GM18502 (cell line): Measurements from ENCODE around the gene NUP205.
"Not testable (repeated sequence)": the region's sequence is repeated elsewhere in the genome, so short reads cannot be mapped to it uniquely, and the experiment has no call there.

ENCODE experiments used
- ATAC-seq: cut with Tn5 transposase; IDR thresholded peaks from one replicate; pipeline ENCODE4 v1.9.1; 2021; ENCODE audit warnings: mild to moderate bottlenecking; ENCODE audit not compliant: unreplicated experiment, poor library complexity

Gene NUP205

DNA sequence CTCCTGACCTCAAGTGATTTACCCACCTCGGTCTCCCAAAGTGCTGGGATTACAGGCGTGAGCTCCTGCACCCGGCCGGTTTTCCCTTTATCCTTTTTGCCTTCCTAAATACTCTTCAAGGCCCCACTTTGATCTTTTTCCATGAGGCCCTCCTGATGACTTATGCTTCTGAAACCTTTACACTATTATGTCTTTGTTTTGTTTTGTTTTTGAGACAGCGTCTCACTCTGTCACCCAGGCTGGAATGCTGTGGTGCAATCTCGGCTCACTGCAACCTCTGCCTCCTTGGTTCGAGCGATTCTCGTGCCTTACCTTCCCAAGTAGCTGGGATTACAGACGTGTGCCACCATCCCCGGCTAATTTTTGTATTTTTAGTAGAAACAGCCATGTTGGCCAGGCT is 108.4 kb downstream of the NUP205 start:
- no peak for ATAC-seq

DNA sequence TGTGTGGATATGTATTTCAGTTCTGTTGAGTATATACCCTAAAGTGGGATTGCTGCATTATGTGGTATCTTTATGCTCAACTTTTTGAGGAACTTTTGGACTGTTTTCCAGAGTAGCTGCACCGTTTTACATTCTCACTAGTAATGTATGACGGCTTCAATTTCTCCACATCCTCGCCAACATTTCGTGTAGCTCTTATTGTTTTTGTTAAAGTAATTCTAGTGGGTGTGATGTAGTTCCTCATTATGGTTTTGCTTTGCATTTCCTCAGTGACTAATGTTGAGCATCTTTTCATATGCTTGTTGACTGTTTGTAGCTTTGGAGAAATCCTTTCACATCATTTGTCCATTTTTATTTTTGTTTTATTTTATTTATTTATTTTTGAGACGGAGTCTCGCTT is 109.1 kb downstream of the NUP205 start:
- ATAC-seq: no peak

DNA sequence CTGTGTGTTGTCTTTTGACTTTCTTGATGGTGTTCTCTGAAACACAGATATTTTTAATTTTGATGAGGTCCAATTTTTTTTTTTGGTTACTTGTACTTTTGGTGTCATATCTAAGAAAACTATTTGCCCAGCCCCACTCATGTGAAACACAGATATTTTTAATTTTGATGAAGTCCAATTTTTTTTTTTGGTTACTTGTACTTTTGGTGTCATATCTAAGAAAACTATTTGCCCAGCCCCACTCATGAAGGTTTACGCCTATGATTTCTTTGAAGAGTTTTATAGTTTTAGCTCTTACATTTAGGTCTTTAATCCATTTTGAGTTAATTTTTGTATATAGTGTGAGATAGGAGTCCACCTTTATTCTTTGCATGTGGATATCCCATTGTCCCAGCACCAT is 109.9 kb downstream of the NUP205 start:
- not testable (repeated sequence) for ATAC-seq

DNA sequence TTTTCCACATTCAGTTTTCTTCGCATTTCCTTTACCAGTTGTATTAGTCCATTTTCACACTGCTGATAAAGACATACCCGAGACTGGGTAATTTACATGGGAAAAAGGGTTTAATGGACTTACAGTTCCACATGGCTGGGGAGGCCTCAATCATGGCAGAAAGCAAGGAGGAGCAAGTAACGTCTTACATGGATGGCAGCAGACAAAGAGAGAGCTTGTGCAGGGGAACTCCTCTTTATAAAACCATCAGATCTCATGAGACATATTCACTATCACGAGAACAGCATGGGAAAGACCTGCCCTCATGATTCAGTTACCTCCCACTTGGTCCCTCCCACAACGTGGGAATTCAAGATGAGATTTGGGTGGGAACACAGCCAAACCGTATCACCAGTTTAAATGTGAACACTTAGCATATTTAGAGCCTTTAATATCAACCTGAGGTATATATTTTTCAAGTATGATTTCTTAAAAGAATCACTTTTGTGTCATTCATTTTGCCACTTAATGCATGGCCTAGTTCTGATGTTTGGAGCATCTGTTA is 111.2 kb downstream of the NUP205 start:
- ATAC-seq: not testable (repeated sequence)

DNA sequence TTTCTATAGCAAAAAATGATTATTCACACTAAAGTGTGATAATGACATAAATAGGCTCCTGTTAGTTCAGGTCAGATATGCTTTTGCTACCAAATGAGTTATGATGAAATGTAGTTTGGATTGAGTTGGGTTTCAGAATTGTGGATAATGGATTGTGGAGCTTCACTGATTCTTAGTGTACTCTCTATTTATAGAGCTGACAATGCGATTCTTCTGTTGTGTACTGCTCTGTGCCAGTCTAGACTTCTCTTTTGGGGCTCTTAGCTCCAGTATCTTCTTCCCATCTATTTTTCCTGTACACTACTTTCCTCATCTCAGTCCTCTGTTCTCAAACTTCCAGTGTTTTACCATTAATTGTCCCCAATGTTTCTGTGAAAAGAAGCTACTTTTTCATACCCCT is 112.1 kb downstream of the NUP205 start:
- ATAC-seq: no peak

DNA sequence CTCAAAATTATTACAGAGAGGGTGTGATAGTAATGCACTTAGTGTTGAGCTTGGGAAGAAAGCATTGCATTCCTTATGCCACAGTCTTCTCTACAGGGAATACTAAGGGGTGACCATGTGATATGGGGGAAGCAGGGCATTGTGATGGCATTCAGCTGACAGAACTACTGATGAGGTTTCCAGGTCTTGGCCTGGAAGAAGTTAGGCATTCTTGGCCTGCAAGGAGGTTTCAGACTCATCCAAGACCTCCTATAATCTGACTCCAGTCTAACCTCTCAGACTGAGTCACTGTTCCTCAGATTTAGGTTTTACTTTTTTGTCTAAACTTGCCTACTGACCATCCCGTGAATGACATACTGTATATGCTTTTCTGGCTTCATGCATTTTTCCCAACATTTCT is 112.5 kb downstream of the NUP205 start:
- ATAC-seq: no peak

DNA sequence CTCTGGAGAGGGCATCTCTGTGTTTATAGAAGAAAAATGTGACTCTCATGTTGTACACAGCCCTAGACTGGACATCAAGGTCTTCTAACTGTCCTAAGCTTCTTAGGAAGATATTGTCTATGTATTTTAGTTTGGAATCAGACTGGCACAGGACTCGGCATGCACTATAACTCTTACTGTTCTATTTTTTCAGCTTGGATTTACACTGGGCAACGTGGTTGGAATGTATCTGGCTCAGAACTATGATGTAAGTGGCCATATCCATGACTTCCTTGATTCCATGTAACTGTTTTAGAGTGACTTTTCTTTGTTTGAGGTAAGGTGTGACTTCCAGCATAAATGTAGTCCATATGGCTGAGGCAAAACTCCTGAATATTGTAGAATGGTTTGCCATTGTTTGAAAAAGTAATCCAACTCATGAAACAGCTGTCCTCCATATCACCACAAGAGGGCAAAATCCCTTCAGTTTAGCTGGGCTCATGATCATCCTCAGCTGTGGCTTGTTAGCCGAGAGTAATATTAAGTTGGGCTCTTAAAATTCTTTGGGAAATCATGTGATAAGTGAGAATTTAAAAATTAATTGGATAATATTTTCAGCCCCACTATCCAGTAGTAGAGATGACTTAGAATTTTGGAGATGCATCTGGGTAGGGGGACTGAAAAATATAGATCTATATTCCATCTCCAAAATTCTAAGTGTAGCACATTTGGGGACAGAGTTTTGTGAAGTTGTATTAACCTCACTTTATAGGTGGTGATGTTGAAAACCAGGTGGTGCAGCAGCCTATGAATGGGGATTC is 115.0 kb downstream of the NUP205 start:
- peak; percentile 90 for ATAC-seq

DNA sequence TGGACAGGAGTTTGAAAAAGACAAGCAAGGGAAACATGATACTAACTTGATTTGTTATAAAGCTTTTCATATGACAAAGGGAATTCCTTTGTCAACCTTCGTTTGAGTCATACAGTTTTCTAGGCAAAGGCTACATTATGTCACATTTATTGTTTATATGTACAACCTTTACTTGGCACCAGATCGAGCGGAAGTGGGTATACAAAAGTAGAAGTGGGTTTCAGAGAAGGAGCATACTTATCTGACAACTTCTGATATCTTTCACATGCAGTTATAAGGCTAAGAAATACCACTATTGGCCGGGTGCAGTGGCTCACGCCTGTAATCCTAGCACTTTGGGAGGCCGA is 115.6 kb downstream of the NUP205 start:
- no peak for ATAC-seq

DNA sequence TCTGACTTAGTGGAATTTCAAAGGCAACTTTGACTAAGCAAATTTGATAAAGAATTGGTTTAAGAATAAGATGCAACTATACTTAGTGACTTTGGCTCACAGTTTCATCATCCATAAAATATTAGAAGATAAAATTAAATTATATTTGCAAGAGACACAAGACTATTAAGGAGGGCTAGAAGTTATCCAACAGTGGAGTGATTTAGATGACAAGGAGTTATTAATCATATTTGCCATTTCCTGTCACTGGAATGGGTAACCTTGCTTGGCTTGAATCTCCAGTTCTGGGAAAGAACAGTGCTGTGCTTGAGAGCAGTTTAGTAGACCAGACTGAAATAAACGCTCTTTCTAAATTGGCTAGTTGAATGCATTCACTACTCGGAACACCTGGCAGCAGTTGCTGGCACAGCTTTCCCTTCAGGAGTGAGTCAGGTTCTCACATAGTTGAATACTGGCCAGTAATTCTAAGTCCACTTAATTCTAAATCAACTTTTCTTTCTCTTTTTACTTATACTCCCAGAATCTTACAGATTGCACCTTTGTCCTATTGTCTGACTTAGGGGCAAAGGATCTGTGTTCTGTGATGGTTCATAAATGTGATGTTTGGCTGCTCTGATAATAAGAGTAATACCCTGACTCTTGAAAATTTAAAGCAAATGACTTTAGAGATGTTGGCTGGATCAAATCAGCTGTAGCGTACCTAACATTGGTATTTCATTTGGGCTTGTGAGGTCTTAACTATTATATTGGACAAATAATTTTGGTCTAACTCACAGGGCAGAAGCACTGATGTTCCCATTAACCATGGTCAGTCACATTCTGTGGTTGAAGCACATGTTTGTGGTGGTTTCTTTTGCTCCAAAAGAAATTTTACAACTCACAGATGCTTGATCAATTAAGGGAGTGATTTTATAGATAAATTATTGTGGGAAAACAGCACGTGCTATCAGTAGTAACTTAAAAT is 121.2 kb downstream of the NUP205 start:
- no peak for ATAC-seq

DNA sequence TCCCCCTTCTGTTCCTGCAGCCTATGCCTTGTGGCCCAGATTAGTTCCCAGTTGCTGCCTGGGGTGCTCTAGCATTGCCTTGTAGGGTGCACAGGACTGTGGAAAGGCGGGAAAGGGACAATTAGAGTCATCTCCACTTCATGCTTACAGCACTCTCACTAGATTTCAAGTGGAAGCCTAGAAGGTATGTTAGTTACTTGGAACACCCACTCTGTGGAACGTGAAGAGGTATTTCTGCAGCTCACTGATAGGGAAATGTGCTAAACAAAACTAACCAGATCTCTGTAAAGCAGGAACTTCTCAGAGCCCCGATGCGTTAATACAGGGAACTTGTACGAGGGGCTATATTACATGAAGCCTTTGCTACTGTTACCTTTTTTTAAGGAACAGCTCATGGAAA is 124.0 kb downstream of the NUP205 start:
- no peak for ATAC-seq

DNA sequence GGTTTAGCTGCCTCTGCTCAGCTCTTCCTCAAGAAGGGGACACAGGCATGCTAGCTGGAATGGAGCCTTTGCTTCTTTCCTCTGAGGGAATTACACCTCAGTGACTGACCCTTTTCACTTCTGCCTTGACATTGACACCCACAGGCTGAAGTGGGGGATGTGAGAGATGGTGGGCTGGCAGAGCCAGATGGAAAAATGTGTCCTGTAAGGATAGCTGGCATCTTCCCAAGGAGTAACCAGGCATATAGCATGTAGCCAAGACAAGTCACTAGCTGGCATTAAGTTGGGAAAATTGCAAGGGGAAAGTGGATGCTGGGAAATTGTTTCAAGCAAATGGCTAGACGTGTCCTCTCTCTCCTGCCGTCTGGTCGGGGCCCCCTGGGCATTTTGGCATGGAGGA is 124.5 kb downstream of the NUP205 start:
- no peak for ATAC-seq

DNA sequence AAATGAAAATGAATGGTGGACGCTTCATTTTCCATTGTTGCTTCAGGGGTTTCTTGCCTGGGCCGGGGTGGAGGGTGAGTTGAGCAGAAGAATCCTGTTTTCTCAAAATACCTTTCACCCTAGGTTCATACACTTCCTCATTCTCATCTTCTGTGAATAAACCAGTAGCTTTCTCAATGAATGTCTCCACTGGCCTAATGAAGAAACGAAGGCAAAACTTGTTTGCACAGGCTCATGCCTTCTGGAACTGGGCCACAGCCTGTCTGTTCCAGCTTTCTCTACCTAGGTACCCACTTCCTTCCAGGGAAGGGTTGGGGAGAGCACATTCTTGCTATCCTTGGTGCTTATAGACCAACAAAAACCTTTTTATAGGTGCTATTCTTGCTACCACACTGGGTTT is 125.9 kb downstream of the NUP205 start:
- no peak for ATAC-seq

DNA sequence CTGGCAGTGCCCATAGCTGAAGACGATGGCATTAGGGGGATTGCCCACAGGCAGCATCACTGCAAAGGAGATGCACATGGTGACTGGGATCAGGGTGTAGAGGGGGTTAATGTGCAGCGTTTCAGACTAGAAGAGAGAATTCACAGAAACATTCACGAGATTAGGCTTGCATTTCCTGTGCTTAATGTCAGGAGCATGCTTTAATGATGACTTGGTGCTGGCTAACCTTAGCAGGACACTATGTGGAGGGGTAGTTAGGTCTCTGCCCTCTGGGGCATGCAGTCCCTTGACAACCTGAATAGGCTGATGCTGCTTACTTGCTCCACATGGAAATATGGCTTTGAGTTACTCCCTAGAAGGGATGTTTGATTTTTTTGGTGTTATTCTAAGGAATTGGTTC is 126.4 kb downstream of the NUP205 start:
- no peak for ATAC-seq

DNA sequence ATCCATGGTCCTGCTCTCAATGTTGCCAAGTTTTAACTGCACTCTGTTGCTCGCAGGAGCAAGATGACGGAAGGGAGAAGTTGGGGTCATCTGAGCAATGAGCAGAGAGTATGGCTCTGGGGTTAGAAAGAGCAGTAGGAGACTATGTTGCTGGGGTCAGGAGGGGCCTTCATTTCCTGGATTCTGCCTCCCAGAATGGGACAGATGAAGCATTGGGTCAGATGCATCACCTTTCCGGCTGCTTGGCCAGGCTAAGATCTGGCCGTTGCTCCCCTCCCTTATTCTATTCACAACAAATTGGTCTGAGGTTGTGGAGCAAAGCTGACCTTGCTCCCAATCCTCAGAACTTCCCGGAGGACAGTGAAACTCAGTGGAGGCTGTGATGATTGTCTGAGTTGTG is 127.0 kb downstream of the NUP205 start:
- no peak for ATAC-seq

DNA sequence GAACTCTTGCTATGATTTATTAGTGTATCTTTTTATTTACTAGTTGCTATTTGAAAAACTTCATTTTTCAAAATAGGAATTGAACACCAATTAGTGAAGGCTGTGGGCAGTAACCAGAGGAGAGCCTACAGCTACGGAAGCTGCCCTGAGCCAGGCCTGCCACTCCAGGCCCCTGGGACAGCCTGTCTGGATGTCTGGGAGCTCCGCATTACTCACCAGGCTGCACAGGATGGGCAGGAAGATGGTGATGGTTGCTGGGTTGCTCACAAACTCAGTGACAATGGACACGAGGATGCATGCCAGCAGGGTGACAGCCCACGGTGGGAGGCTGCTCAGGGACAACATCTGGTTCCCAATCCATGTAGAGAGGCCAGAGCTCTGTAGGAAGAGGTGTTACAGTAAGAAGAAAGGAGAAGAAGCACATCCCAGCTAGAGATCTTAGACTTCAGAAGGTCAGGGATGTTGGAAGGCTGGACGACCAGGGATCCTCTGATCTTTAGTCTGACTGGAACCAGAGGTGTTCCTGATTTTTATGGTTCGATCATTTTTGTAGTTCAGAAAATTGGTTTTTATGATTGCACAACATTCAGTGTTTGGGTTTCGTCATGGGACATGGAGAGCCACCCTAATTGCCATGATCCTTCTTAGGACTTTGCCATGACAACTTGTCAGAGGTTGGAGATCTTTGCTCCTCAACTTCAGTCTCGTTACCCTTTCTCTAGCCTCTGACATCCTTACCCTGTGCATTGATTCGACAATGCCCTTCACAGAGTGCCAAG is 127.8 kb downstream of the NUP205 start:
- ATAC-seq: no peak

DNA sequence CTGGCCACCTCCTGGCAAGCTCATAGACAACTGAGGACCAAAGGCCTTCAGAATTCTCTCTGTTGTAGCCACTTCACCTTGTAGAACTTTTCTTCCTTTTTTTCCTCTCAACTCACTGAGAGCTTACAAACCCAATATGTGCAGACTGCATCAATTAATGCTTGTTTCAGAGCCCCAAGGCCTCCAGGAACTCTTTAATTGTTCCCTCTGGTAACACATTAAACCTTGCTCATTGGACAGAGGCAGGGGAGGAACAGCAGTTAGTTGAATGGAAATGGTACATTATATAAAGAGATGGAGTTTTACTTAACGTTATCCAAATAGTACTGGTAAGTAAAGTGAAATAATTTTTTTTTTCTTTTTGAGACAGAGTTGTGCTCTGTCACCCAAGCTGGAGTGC is 129.7 kb downstream of the NUP205 start:
- no peak for ATAC-seq

DNA sequence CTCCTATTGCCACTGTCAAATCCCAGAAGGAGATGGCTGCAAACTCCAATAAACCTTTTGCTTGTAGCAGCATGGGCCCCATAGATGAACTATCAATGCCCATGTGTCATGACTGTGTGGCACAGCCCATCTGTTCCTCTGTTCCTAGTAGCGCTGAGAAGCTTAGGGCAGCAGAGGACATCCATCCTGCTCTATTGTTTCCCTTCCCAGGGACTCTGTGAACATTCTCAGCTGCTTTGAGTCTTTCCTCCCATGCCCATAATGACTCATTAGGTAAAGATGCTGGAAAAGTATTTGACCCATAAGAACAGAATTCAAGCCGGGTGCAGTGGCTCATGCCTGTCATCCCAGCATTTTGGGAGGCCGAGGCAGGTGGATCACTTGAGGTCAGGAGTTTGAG is 132.8 kb downstream of the NUP205 start:
- ATAC-seq: no peak

DNA sequence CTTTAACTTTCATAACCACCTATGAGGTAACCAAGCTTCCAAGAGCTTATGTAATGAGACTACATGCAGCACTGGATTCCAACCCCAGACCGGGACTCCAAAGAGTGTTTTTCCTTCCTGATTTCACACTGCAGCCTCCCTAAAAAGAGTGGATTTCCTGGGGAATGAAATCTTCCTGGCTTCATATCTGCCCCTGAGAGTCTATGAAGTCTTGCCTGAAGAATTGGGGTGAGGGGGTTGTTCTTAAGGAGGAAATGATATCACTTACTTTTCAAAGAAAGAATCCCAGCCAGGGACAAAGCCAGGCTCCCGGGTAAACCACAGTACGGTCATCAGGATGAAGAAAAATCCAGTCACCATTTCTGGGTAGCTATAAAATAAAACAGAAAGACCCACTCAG is 134.3 kb downstream of the NUP205 start:
- no peak for ATAC-seq

DNA sequence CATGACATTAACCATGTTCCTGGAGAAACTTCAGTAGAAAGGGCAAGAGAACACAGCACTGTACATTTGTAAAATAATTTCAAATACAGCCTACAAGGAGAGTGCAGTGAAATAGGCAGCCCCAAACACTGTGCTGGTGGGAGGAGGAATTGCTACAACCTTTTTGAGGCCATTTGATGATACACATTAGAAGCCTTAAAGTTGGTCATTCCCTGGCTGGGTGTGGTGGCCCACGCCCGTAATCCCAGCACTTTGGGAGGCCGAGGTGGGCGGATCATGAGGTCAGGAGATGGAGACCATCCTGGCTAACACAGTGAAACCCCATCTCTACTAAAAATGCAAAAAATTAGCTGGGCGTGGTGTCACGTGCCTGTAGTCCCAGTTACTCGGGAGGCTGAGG is 134.9 kb downstream of the NUP205 start:
- not testable (repeated sequence) for ATAC-seq

DNA sequence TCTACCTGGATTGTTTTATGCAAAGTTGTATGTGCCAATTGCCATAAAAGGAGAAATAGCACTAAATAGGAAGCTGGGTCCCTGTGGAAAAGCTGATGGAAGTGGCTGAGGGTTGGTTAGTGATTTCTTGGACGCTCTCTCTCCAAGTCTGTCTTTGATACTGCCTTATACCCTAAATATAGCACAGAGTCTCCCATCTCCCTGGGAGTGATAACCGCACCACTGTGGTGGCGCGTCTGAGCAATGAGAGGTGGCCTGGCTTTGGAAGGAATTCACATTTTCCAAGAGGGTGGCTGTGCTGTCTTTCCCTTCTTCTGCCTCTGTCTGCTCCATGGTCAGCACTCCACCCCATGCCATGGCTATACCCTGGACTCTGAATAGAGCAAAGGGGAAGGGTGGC is 135.8 kb downstream of the NUP205 start:
- ATAC-seq: no peak
